Progenitor cell of endocrine pancreas (in vitro differentiated cells): ENCODE results near the gene DPH3. TPM values are rescaled to one million over a fixed set of nuclear protein-coding genes. Genes with fewer than 3 reads are reported as not detected.

Experiments used
- DNase-seq: peaks from one replicate; pipeline ENCODE4 v3.0.0; 2021; ENCODE audit warnings: low spot score; ENCODE audit not compliant: unreplicated experiment
- H3K27ac Mint-ChIP-seq: 2 replicates; pipeline ENCODE4 v1.8.0; 2021; ENCODE audit warnings: mild to moderate bottlenecking, moderate library complexity, mixed read lengths
- H3K27me3 Mint-ChIP-seq: 2 replicates; pipeline ENCODE4 v1.8.0; 2021; ENCODE audit warnings: mixed read lengths
- H3K36me3 Mint-ChIP-seq: 2 replicates; pipeline ENCODE4 v1.8.0; 2022; ENCODE audit warnings: mixed read lengths; ENCODE audit not compliant: insufficient read depth
- H3K4me1 Mint-ChIP-seq: 2 replicates; pipeline ENCODE4 v1.8.0; 2021; ENCODE audit warnings: low read depth, mixed read lengths
- H3K4me3 Mint-ChIP-seq: 2 replicates; pipeline ENCODE4 v1.8.0; 2021; ENCODE audit warnings: low read depth, mild to moderate bottlenecking, moderate library complexity, mixed read lengths
- H3K9me3 Mint-ChIP-seq: 2 replicates; pipeline ENCODE4 v1.8.0; 2021; ENCODE audit warnings: low read depth, mixed read lengths
- CTCF ChIP-seq: fragments of 200-600 bp; sonication (generic); IDR thresholded peaks from one replicate; pipeline ENCODE4 v1.5.0; 2021; ENCODE audit warnings: antibody characterized with exemption, mild to moderate bottlenecking; ENCODE audit not compliant: unreplicated experiment
- total RNA-seq: library from RNA; stranded (reverse); gene quantifications from 2 replicates; pipeline ENCODE4 v1.2.1, GENCODE V29; 2021

Gene DPH3
- total RNA-seq, 1 donor from 2014 or later = 27.8 TPM

DNA sequence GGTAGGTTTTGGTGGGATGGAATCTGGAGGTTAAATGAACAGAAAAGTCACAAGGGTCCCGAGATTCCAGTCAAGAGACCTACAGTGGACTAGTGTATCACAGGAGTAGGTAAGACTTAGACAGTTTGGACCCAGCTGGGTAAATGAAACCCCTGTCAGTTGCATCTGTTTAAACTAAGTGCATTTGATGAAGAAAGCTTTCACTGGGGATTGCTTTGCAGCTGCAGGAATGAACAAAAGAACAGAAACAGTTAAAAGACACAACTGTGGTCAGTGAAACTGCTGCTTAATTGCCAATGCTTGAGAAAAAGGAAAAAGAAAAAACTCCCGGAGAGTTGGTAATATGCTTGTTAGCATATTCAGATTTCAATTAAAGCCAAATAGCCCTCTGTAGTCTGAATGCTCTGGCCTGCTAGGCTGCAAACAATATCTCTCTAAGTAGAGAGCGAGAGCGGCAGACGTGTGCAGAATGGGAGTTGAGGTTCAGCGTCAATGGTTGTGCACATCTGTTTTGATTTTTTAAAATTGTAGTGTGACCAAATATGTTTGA is 37.4 kb upstream of the DPH3 start:
- Mint-ChIP-seq H3K27ac (no peak overlapping the region), H3K4me1 (peaks cover 2% of the 10 kb centered on the region), H3K27me3 (no peaks in the 10 kb centered on the region), H3K4me3 (no peak overlapping the region), H3K36me3 (peaks cover 23% of the 10 kb centered on the region), H3K9me3 (peaks cover under 1% of the 10 kb centered on the region)
- TF ChIP-seq CTCF = no peak
- no peak for DNase-seq

- Mint-ChIP-seq H3K27ac (no peak overlapping the region), H3K9me3 (peaks cover 6% of the 10 kb centered on the region), H3K27me3 (no peaks in the 10 kb centered on the region), H3K36me3 (peaks cover 28% of the 10 kb centered on the region), H3K4me3 (no peak overlapping the region), H3K4me1 (peaks cover 2% of the 10 kb centered on the region)
- DNase-seq = no peak
- no peak for TF ChIP-seq CTCF
Measured at GRCh38 chr3:16301507-16301906, 36.8 kb upstream of the DPH3 start.

DNA sequence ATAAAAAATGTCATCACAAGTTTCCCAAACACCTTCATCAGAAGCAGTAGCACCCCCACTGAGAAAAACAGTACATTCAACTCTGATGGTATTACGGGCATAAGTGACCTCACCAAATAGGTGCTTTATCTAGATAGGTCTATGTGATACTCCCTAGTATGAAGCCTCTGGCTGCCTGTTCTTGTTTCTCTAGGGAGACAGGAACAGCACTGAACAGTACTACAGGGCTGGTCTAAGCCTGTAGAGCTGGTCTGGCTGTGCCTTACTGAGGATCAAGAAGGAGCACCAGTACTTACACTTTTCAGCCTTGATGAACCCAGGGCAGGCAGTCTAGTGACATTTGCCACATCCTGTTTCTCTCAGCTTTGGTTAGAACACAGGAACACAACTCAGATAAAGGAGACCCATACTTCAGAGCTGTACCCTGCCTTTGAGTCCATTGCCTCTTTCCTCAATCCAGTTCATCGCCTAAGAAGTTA is 36.2 kb upstream of the DPH3 start:
- Mint-ChIP-seq H3K4me1 (peaks cover 2% of the 10 kb centered on the region), H3K4me3 (no peak overlapping the region), H3K27me3 (no peaks in the 10 kb centered on the region), H3K9me3 (peaks cover 9% of the 10 kb centered on the region), H3K27ac (peak overlapping the region; percentile 39), H3K36me3 (peaks cover 34% of the 10 kb centered on the region)
- no peak for TF ChIP-seq CTCF
- DNase-seq = no peak

DNA sequence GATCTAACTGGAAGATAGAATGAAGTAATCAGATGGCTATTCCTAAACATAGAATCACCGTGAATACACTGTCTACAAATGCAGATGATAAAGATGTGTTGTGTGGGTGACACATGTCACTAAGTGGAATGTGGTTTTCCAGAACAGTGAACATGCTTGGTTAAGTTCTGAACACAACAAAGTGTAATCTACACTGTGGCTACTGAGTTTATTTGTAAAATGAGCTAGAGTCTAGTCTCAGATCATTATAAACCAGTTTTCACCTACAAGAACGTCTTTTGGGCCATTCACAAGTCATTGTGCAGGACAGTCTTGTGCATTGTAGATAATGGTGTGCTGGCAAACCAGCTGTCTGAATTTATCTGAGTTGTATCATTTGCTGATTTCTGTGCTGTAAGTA is 35.6 kb upstream of the DPH3 start:
- H3K9me3 Mint-ChIP-seq = peaks cover 9% of the 10 kb centered on the region
- no peak overlapping the region for H3K27ac Mint-ChIP-seq
- no peak for TF ChIP-seq CTCF
- peaks cover 2% of the 10 kb centered on the region for H3K4me1 Mint-ChIP-seq
- H3K4me3 Mint-ChIP-seq = no peak overlapping the region
- no peak for DNase-seq
- no peaks in the 10 kb centered on the region for H3K27me3 Mint-ChIP-seq
- peaks cover 40% of the 10 kb centered on the region for H3K36me3 Mint-ChIP-seq

- no peak for DNase-seq
- Mint-ChIP-seq H3K36me3 (peaks cover 44% of the 10 kb centered on the region), H3K27me3 (no peaks in the 10 kb centered on the region), H3K9me3 (peaks cover 9% of the 10 kb centered on the region), H3K27ac (no peak overlapping the region), H3K4me1 (peaks cover 2% of the 10 kb centered on the region), H3K4me3 (no peak overlapping the region)
- no peak for TF ChIP-seq CTCF
Measured at GRCh38 chr3:16299746-16300145, 35.0 kb upstream of the DPH3 start.
